K562 (cell line): ENCODE results near the gene CNKSR1.
A peak's percentile ranks its signal among the peaks of the same experiment; 100 is the strongest.

ENCODE experiments used
- CTCF ChIP-seq, 3 experiments: IDR thresholded peaks in 2 of 3; conservative IDR thresholded peaks in 1 of 3; 2 replicates each; pipeline ENCODE4 v1.5.1; 2011 to 2012; ENCODE audit warnings: low read length in 3 of 3, mild to moderate bottlenecking in 3 of 3, control low read depth in 2 of 3, improper control_type of control experiment in 1 of 3, inconsistent platforms in 1 of 3, low read depth in 1 of 3, mixed read lengths in 1 of 3, moderate library complexity in 1 of 3; ENCODE audit not compliant: insufficient read depth in 2 of 3
- EGR1 ChIP-seq: fragments of 450-650 bp; conservative IDR thresholded peaks from 2 replicates; pipeline ENCODE4 v1.6.1; 2017; ENCODE audit warnings: mild to moderate bottlenecking
- EHMT2 ChIP-seq: fragments of 450-650 bp; IDR thresholded peaks from 2 replicates; pipeline ENCODE4 v1.6.1; 2018; ENCODE audit warnings: antibody characterized with exemption
- FOS ChIP-seq: IDR thresholded peaks from 3 replicates; pipeline ENCODE4 v1.6.1; 2011; ENCODE audit not compliant: insufficient read length; ENCODE audit errors: extremely low read depth
- GMEB1 ChIP-seq: fragments of 250-450 bp; sonication (Bioruptor Pico); IDR thresholded peaks from 2 replicates; pipeline ENCODE4 v1.4.0; 2020; ENCODE audit warnings: mild to moderate bottlenecking
- NCOA4 ChIP-seq: fragments of 450-650 bp; IDR thresholded peaks from 2 replicates; pipeline ENCODE4 v1.6.1; 2018; ENCODE audit warnings: mild to moderate bottlenecking; ENCODE audit not compliant: partially characterized antibody
- SREBF2 ChIP-seq: sonication (generic); formaldehyde crosslinking; IDR thresholded peaks from 2 replicates; pipeline ENCODE4 v1.4.0; 2020; ENCODE audit warnings: mild to moderate bottlenecking, missing genetic modification reagents
- TRIM24 ChIP-seq, 2 experiments: fragments of 450-650 bp; IDR thresholded peaks; 2 replicates each; pipeline ENCODE4 v1.6.1; 2016
- USF2 ChIP-seq: sonication (generic); formaldehyde crosslinking; IDR thresholded peaks from 2 replicates; pipeline ENCODE4 v1.5.0; 2020; ENCODE audit warnings: missing genetic modification reagents
- YY1 ChIP-seq, 3 experiments: IDR thresholded peaks; 2 replicates each; pipeline ENCODE4 v1.6.1; 2011; ENCODE audit warnings: low read length in 2 of 3, mild to moderate bottlenecking in 2 of 3, moderate library complexity in 2 of 3, borderline replicate concordance in 1 of 3, control low read depth in 1 of 3, low read depth in 1 of 3; ENCODE audit not compliant: insufficient read depth in 3 of 3, insufficient replicate concordance in 2 of 3, control insufficient read depth in 1 of 3, insufficient read length in 1 of 3; ENCODE audit errors: extremely low read depth in 1 of 3
- ZNF282 ChIP-seq: sonication (generic); formaldehyde crosslinking; IDR thresholded peaks from 2 replicates; pipeline ENCODE4 v1.8.1; 2023; ENCODE audit warnings: missing genetic modification reagents

- TF ChIP-seq TRIM24 (IDR thresholded peaks at IDR 0.05) (no peak), SREBF2 (CRISPR knock-in tag) (no peak), ZNF282 (CRISPR knock-in tag) (no peak), GMEB1 (CRISPR knock-in tag) (no peak), NCOA4 (no peak), YY1 (IDR thresholded peaks at IDR 0.05; ENCODE audit: borderline replicate concordance in 1 of 3, control insufficient read depth in 1 of 3, extremely low read depth in 1 of 3, insufficient read depth in 3 of 3, insufficient read length in 1 of 3, insufficient replicate concordance in 2 of 3, low read depth in 1 of 3, low read length in 2 of 3) (no peak), EHMT2 (no peak), EGR1 (no peak), CTCF (IDR thresholded peaks at IDR 0.05 in 2 of 3, conservative IDR thresholded peaks at IDR 0.05 in 1 of 3; ENCODE audit: insufficient read depth in 2 of 3, low read depth in 1 of 3, low read length in 3 of 3) (peak in 2 of 3 experiments; percentile 25 to 37; a peak in 3 of 6 replicates), FOS (no peak), USF2 (CRISPR knock-in tag) (no peak)
Measured at GRCh38 chr1:26189751-26190275, 12.5 kb downstream of the CNKSR1 start.
